K562 (cell line): ENCODE results near the gene ZNF426. TPM values are rescaled to one million over a fixed set of nuclear protein-coding genes. Genes with fewer than 3 reads are reported as not detected.

Experiments
- C11orf30 ChIP-seq: fragments of 450-650 bp; IDR thresholded peaks from 2 replicates; pipeline ENCODE4 v1.6.1; 2016; ENCODE audit warnings: low read depth, mild to moderate bottlenecking
- CBX3 ChIP-seq, 2 experiments: IDR thresholded peaks; 1 replicate in 1 of 2; 2 replicates in 1 of 2; pipeline ENCODE4 v1.6.1; 2012; ENCODE audit warnings: inconsistent platforms in 2 of 2, low read length in 2 of 2, borderline replicate concordance in 1 of 2, control low read depth in 1 of 2
- FOS ChIP-seq: IDR thresholded peaks from 3 replicates; pipeline ENCODE4 v1.6.1; 2011; ENCODE audit not compliant: insufficient read length; ENCODE audit errors: extremely low read depth
- LARP7 ChIP-seq: fragments of 450-650 bp; IDR thresholded peaks from 2 replicates; pipeline ENCODE4 v1.6.1; 2016
- MCM2 ChIP-seq: fragments of 450-650 bp; IDR thresholded peaks from 2 replicates; pipeline ENCODE4 v1.6.1; 2017; ENCODE audit warnings: low read depth, mild to moderate bottlenecking
- MED1 ChIP-seq: sonication (generic); formaldehyde crosslinking; IDR thresholded peaks from 2 replicates; pipeline ENCODE4 v1.8.1; 2023; ENCODE audit warnings: missing genetic modification reagents, borderline replicate concordance
- NONO ChIP-seq, 2 experiments: fragments of 200-400 bp in 1 of 2; fragments of 450-650 bp in 1 of 2; formaldehyde crosslinking in 1 of 2; IDR thresholded peaks; 2 replicates each; pipeline ENCODE4 v1.6.1; 2017; ENCODE audit warnings: low read depth in 2 of 2, mild to moderate bottlenecking in 2 of 2, moderate library complexity in 2 of 2, low read length in 1 of 2
- PHF8 ChIP-seq: fragments of 200-600 bp; sonication (generic); IDR thresholded peaks from 2 replicates; pipeline ENCODE4 v1.6.1; 2012; ENCODE audit warnings: mixed run types, mild to moderate bottlenecking, inconsistent platforms, low read length, moderate library complexity, borderline replicate concordance
- ZFX ChIP-seq: sonication (generic); formaldehyde crosslinking; IDR thresholded peaks from 2 replicates; pipeline ENCODE4 v1.8.0; 2022; ENCODE audit warnings: mild to moderate bottlenecking, missing genetic modification reagents, moderate library complexity
- ZNF232 ChIP-seq: sonication (generic); formaldehyde crosslinking; IDR thresholded peaks from 2 replicates; pipeline ENCODE4 v1.8.0; 2022; ENCODE audit warnings: mild to moderate bottlenecking, missing genetic modification reagents
- polyA plus RNA-seq, 8 experiments: library from polyadenylated mRNA; depleted of rRNA in 4 of 8; stranded (reverse) in 5 of 8; unstranded in 3 of 8; fragments of >200 nt; fragmentation: Nextera tagmentation in 2 of 8; fragmentation: Illumina TruSeq in 1 of 8; extraction: Ambion mirVana in 2 of 8; extraction: Trizol in 1 of 8; gene quantifications; 2 replicates each; pipeline versions ENCODE4 v1.2.1 to v1.2.3, GENCODE V29; 2011 to 2014; ENCODE audit warnings: inconsistent platforms in 1 of 8, missing spikeins in 1 of 8
- total RNA-seq, 7 experiments: library from RNA; depleted of rRNA in 6 of 7; stranded (reverse); fragments of >200 nt in 6 of 7; fragmentation: Illumina TruSeq in 2 of 7; extraction: Trizol in 2 of 7; gene quantifications; 2 replicates each; pipeline versions ENCODE4 v1.2.1 to v1.2.3, GENCODE V29; 2011 to 2021; ENCODE audit warnings: low replicate concordance in 1 of 7
- TF ChIP-seq, protein P1 (sequence below): fragments of 250-450 bp; sonication (Bioruptor Pico); IDR thresholded peaks from 2 replicates; pipeline ENCODE4 v1.6.1; 2021; ENCODE audit warnings: mild to moderate bottlenecking
- TF ChIP-seq, protein P2 (sequence below): conservative IDR thresholded peaks from 2 replicates; pipeline ENCODE4 v1.6.1; 2011; ENCODE audit warnings: low read depth, mild to moderate bottlenecking, low read length; ENCODE audit not compliant: control insufficient read depth
- TF ChIP-seq, protein P3 (sequence below): fragments of 450-650 bp; IDR thresholded peaks from 2 replicates; pipeline ENCODE4 v1.6.1; 2018; ENCODE audit not compliant: partially characterized antibody
- TF ChIP-seq, protein P4 (sequence below): sonication (generic); formaldehyde crosslinking; IDR thresholded peaks from 2 replicates; pipeline ENCODE4 v1.8.0; 2022; ENCODE audit warnings: mild to moderate bottlenecking, missing genetic modification reagents
- TF ChIP-seq, protein P5 (sequence below), 3 experiments: fragments of 200-800 bp in 1 of 3; sonication (Bioruptor generic) in 1 of 3; sonication (generic) in 1 of 3; formaldehyde crosslinking in 1 of 3; IDR thresholded peaks; 2 replicates each; pipeline versions ENCODE4 v1.6.1 to v1.8.0; 2016 to 2022; ENCODE audit warnings: mild to moderate bottlenecking in 2 of 3, missing compliant biosample characterization in 2 of 3, missing genetic modification characterization in 2 of 3, missing genetic modification reagents in 1 of 3

The ZNF426 gene
- total and polyA plus RNA-seq, 9 of the 15 experiments (the other 6 are each of a cell fraction or from before 2014, with no cell fraction given), result 3.2 to 14.3 (median 6.9) TPM

DNA sequence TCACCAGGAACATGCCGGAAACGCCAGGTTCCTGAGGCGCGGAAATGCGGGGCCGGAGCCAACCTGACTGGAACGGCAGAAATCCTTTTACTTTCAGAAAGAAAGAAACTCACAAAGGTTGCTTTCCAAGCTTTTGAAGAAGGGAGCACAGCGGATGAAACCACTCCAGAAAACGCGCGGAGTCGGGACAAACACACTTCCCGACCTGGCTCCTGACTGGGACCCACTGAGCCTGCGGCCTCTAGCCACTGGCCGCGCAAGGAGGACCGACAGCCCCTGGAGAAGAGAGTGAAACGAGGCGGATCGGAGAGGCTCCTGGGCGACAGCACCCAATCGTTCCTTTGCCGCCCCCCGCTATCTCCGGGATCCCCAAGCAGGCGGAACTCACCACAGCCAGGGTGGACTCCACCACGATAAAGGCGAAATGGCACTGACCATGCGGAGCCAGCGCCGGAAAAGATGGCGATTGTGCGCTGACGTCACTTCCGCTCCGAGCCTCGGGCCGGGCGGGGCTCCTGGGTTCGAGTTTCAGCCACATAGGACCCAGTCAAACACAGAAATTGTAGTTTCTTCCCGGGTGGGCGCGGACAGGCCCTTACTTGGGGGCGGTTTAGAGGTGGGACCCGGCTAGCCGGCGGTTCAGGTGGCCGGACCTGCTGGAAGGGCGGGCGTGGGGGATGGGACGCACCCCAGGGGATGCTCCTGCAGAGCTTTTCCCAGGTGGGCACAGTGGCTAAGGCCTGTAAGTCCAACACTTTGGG lies 45.8 kb upstream of the ZNF426 start, which contains the start of gene ZNF121 (continued):
- TF ChIP-seq, protein P1, sequence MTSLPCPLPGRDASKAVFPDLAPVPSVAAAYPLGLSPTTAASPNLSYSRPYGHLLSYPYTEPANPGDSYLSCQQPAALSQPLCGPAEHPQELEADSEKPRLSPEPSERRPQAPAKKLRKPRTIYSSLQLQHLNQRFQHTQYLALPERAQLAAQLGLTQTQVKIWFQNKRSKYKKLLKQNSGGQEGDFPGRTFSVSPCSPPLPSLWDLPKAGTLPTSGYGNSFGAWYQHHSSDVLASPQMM (CRISPR knock-in tag), result no peak
- TF ChIP-seq LARP7 (no peak), ZFX (CRISPR knock-in tag) (peak; percentile 92), FOS (no peak), C11orf30 (peak; percentile 28; the same call in 1 of the 2 replicates), MED1 (CRISPR knock-in tag) (no peak), PHF8 (peak; percentile 97), NONO (IDR thresholded peaks at IDR 0.05; ENCODE audit: low read depth in 2 of 2, low read length in 1 of 2) (no peak), ZNF232 (CRISPR knock-in tag) (peak; percentile 76), MCM2 (no peak), CBX3 (IDR thresholded peaks at IDR 0.05; ENCODE audit: borderline replicate concordance in 1 of 2, low read length in 2 of 2) (no peak; a peak in 1 of 3 replicates)
- TF ChIP-seq, protein P2, sequence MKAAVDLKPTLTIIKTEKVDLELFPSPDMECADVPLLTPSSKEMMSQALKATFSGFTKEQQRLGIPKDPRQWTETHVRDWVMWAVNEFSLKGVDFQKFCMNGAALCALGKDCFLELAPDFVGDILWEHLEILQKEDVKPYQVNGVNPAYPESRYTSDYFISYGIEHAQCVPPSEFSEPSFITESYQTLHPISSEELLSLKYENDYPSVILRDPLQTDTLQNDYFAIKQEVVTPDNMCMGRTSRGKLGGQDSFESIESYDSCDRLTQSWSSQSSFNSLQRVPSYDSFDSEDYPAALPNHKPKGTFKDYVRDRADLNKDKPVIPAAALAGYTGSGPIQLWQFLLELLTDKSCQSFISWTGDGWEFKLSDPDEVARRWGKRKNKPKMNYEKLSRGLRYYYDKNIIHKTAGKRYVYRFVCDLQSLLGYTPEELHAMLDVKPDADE, result peak; percentile 76; the same call in 1 of the 2 replicates
- TF ChIP-seq, protein P3, sequence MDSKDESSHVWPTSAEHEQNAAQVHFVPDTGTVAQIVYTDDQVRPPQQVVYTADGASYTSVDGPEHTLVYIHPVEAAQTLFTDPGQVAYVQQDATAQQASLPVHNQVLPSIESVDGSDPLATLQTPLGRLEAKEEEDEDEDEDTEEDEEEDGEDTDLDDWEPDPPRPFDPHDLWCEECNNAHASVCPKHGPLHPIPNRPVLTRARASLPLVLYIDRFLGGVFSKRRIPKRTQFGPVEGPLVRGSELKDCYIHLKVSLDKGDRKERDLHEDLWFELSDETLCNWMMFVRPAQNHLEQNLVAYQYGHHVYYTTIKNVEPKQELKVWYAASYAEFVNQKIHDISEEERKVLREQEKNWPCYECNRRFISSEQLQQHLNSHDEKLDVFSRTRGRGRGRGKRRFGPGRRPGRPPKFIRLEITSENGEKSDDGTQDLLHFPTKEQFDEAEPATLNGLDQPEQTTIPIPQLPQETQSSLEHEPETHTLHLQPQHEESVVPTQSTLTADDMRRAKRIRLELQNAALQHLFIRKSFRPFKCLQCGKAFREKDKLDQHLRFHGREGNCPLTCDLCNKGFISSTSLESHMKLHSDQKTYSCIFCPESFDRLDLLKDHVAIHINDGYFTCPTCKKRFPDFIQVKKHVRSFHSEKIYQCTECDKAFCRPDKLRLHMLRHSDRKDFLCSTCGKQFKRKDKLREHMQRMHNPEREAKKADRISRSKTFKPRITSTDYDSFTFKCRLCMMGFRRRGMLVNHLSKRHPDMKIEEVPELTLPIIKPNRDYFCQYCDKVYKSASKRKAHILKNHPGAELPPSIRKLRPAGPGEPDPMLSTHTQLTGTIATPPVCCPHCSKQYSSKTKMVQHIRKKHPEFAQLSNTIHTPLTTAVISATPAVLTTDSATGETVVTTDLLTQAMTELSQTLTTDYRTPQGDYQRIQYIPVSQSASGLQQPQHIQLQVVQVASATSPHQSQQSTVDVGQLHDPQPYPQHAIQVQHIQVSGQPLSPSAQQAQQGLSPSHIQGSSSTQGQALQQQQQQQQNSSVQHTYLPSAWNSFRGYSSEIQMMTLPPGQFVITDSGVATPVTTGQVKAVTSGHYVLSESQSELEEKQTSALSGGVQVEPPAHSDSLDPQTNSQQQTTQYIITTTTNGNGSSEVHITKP, result peak; percentile 79
- TF ChIP-seq, protein P4, sequence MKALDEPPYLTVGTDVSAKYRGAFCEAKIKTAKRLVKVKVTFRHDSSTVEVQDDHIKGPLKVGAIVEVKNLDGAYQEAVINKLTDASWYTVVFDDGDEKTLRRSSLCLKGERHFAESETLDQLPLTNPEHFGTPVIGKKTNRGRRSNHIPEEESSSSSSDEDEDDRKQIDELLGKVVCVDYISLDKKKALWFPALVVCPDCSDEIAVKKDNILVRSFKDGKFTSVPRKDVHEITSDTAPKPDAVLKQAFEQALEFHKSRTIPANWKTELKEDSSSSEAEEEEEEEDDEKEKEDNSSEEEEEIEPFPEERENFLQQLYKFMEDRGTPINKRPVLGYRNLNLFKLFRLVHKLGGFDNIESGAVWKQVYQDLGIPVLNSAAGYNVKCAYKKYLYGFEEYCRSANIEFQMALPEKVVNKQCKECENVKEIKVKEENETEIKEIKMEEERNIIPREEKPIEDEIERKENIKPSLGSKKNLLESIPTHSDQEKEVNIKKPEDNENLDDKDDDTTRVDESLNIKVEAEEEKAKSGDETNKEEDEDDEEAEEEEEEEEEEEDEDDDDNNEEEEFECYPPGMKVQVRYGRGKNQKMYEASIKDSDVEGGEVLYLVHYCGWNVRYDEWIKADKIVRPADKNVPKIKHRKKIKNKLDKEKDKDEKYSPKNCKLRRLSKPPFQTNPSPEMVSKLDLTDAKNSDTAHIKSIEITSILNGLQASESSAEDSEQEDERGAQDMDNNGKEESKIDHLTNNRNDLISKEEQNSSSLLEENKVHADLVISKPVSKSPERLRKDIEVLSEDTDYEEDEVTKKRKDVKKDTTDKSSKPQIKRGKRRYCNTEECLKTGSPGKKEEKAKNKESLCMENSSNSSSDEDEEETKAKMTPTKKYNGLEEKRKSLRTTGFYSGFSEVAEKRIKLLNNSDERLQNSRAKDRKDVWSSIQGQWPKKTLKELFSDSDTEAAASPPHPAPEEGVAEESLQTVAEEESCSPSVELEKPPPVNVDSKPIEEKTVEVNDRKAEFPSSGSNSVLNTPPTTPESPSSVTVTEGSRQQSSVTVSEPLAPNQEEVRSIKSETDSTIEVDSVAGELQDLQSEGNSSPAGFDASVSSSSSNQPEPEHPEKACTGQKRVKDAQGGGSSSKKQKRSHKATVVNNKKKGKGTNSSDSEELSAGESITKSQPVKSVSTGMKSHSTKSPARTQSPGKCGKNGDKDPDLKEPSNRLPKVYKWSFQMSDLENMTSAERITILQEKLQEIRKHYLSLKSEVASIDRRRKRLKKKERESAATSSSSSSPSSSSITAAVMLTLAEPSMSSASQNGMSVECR, result peak; percentile 93
- TF ChIP-seq, protein P5, sequence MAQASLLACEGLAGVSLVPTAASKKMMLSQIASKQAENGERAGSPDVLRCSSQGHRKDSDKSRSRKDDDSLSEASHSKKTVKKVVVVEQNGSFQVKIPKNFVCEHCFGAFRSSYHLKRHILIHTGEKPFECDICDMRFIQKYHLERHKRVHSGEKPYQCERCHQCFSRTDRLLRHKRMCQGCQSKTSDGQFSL (CRISPR knock-in tag; IDR thresholded peaks at IDR 0.05), result no peak
- TF ChIP-seq, protein P5 (tag; IDR thresholded peaks at IDR 0.05), result no peak
